Vagina (tissue), 2 donors: ENCODE results near the gene STAT6. TPM values are rescaled to one million over a fixed set of nuclear protein-coding genes. Genes with fewer than 3 reads are reported as not detected.
"Not testable (repeated sequence)": the region's sequence is repeated elsewhere in the genome, so short reads cannot be mapped to it uniquely, and the experiment has no call there.

Experiments
- DNase-seq, 2 donors: peaks; one replicate each; pipeline ENCODE4 v3.0.0-alpha.2; 2017; ENCODE audit errors: extremely low spot score in 2 of 2
- H3K27ac ChIP-seq: fragments of 200-600 bp; sonication (generic); one replicate; pipeline ENCODE4 v1.5.1; 2019
- H3K27me3 ChIP-seq: fragments of 200-600 bp; sonication (generic); one replicate; pipeline ENCODE4 v1.5.1; 2019
- H3K36me3 ChIP-seq, 2 donors: fragments of 200-600 bp; sonication (generic); one replicate each; pipeline ENCODE4 v1.5.1; 2017 to 2019
- H3K4me1 ChIP-seq: fragments of 200-600 bp; sonication (generic); one replicate; pipeline ENCODE4 v1.5.1; 2019
- H3K4me3 ChIP-seq, 2 donors: fragments of 200-600 bp; sonication (generic); 1 replicate in 1 of 2; 2 replicates in 1 of 2; pipeline ENCODE4 v1.5.1; 2016 to 2019
- H3K9me3 ChIP-seq: fragments of 200-600 bp; sonication (generic); one replicate; pipeline ENCODE4 v1.5.1; 2019
- CTCF ChIP-seq, 3 experiments: fragments of 450-650 bp in 2 of 3; fragments of 200-600 bp in 1 of 3; sonication (generic) in 1 of 3; IDR thresholded peaks; one replicate each; pipeline ENCODE4 v1.5.1; 2017 to 2019; ENCODE audit warnings: antibody characterized with exemption in 3 of 3, mild to moderate bottlenecking in 2 of 3, moderate library complexity in 2 of 3
- POLR2A ChIP-seq, 2 donors: fragments of 450-650 bp; IDR thresholded peaks; one replicate each; pipeline ENCODE4 v1.6.1; 2017; ENCODE audit warnings: antibody characterized with exemption in 2 of 2, mild to moderate bottlenecking in 2 of 2, moderate library complexity in 2 of 2
- POLR2AphosphoS5 ChIP-seq, 2 donors: sonication (generic); formaldehyde crosslinking; IDR thresholded peaks; one replicate each; pipeline ENCODE4 v1.9.0; 2017; ENCODE audit warnings: antibody characterized with exemption in 2 of 2, mild to moderate bottlenecking in 2 of 2, low read depth in 1 of 2; ENCODE audit not compliant: insufficient read depth in 1 of 2
- intact Hi-C: fragments of 100-400 bp; cut with DNase I; formaldehyde crosslinking; loops from one replicate; pipeline ENCODE4 v1.15.1; 2023
- total RNA-seq: library from RNA; depleted of rRNA; stranded (reverse); fragments of >200 nt; gene quantifications from one replicate; pipeline ENCODE4 v1.2.3, GENCODE V29; 2016

STAT6 gene
- total RNA-seq, 1 donor from 2014 or later: 146 TPM

GRCh38 chr12:57063991-57064685 is 47.0 kb downstream of the STAT6 start:
- no peak for TF ChIP-seq CTCF (IDR thresholded peaks at IDR 0.05)
- TF ChIP-seq POLR2A (IDR thresholded peaks at IDR 0.05): no peak
- no peak for TF ChIP-seq POLR2AphosphoS5 (IDR thresholded peaks at IDR 0.05; ENCODE audit: insufficient read depth in 1 of 2, low read depth in 1 of 2)
- Histone ChIP-seq H3K4me3 (no peak overlapping the region), H3K9me3 (no peaks in the 10 kb centered on the region), H3K36me3 (peaks cover 0 to 16% of the 10 kb centered on the region in 2 donors), H3K4me1 (no peaks in the 10 kb centered on the region), H3K27me3 (no peaks in the 10 kb centered on the region), H3K27ac (no peak overlapping the region)
- no peak for DNase-seq
- intact Hi-C loops: no loop called here

GRCh38 chr12:57058454-57058853 is 52.7 kb downstream of the STAT6 start:
- Histone ChIP-seq H3K4me3 (no peak overlapping the region), H3K27ac (no peak overlapping the region), H3K36me3 (peaks cover 0 to 22% of the 10 kb centered on the region in 2 donors), H3K27me3 (no peaks in the 10 kb centered on the region), H3K9me3 (no peaks in the 10 kb centered on the region), H3K4me1 (no peaks in the 10 kb centered on the region)
- TF ChIP-seq POLR2A (IDR thresholded peaks at IDR 0.05): no peak
- TF ChIP-seq CTCF (IDR thresholded peaks at IDR 0.05): no peak
- no peak for TF ChIP-seq POLR2AphosphoS5 (IDR thresholded peaks at IDR 0.05; ENCODE audit: insufficient read depth in 1 of 2, low read depth in 1 of 2)
- intact Hi-C loops: no loop called here
- no peak for DNase-seq

GRCh38 chr12:57057067-57057751 is 54.0 kb downstream of the STAT6 start:
- peaks cover 0 to 22% of the 10 kb centered on the region in 2 donors for H3K36me3 ChIP-seq
- peak overlapping the region in 1 of 2 donors; percentile 5 for H3K4me3 ChIP-seq
- H3K9me3 ChIP-seq: no peaks in the 10 kb centered on the region
- H3K27me3 ChIP-seq: no peaks in the 10 kb centered on the region
- intact Hi-C loops: no loop called here
- DNase-seq: no peak
- no peaks in the 10 kb centered on the region for H3K4me1 ChIP-seq
- TF ChIP-seq POLR2AphosphoS5 (IDR thresholded peaks at IDR 0.05; ENCODE audit: insufficient read depth in 1 of 2, low read depth in 1 of 2) (no peak), POLR2A (IDR thresholded peaks at IDR 0.05) (no peak), CTCF (IDR thresholded peaks at IDR 0.05) (no peak)
- H3K27ac ChIP-seq: peak overlapping the region; percentile 26

- intact Hi-C loops: no loop called here
- peak overlapping the region; percentile 26 for H3K27ac ChIP-seq
- TF ChIP-seq POLR2AphosphoS5 (IDR thresholded peaks at IDR 0.05; ENCODE audit: insufficient read depth in 1 of 2, low read depth in 1 of 2): no peak
- no peak for TF ChIP-seq CTCF (IDR thresholded peaks at IDR 0.05)
- no peak for TF ChIP-seq POLR2A (IDR thresholded peaks at IDR 0.05)
- no peaks in the 10 kb centered on the region for H3K4me1 ChIP-seq
- DNase-seq: no peak
- no peak overlapping the region for H3K4me3 ChIP-seq
- no peaks in the 10 kb centered on the region for H3K27me3 ChIP-seq
- H3K9me3 ChIP-seq: no peaks in the 10 kb centered on the region
- H3K36me3 ChIP-seq: peaks cover 0 to 22% of the 10 kb centered on the region in 2 donors
Observed at GRCh38 chr12:57055824-57056223, 55.3 kb downstream of the STAT6 start.

GRCh38 chr12:57053901-57054300 is 57.3 kb downstream of the STAT6 start:
- intact Hi-C loops, H3K36me3 ChIP-seq, H3K4me1 ChIP-seq, H3K27ac ChIP-seq, H3K9me3 ChIP-seq, H3K4me3 ChIP-seq, H3K27me3 ChIP-seq, DNase-seq: not testable (repeated sequence)

- H3K27ac ChIP-seq, DNase-seq, H3K27me3 ChIP-seq, H3K4me1 ChIP-seq, intact Hi-C loops, H3K9me3 ChIP-seq, H3K36me3 ChIP-seq, H3K4me3 ChIP-seq: not testable (repeated sequence)
Observed at GRCh38 chr12:57053146-57053545, 58.0 kb downstream of the STAT6 start.
